Occipital lobe (tissue), 2 donors: ENCODE measurements around the gene ADAM33. TPM values are rescaled to one million over a fixed set of nuclear protein-coding genes. Genes with fewer than 3 reads are reported as not detected.

ENCODE experiments used
- DNase-seq: peaks from one replicate; lab custom pipeline; 2025; lab: John Stamatoyannopoulos, UW
- total RNA-seq: library from RNA; depleted of rRNA; stranded (reverse); fragments of >200 nt; gene quantifications from one replicate; pipeline ENCODE4 v1.2.3, GENCODE V29; 2014

The ADAM33 gene, protein sequence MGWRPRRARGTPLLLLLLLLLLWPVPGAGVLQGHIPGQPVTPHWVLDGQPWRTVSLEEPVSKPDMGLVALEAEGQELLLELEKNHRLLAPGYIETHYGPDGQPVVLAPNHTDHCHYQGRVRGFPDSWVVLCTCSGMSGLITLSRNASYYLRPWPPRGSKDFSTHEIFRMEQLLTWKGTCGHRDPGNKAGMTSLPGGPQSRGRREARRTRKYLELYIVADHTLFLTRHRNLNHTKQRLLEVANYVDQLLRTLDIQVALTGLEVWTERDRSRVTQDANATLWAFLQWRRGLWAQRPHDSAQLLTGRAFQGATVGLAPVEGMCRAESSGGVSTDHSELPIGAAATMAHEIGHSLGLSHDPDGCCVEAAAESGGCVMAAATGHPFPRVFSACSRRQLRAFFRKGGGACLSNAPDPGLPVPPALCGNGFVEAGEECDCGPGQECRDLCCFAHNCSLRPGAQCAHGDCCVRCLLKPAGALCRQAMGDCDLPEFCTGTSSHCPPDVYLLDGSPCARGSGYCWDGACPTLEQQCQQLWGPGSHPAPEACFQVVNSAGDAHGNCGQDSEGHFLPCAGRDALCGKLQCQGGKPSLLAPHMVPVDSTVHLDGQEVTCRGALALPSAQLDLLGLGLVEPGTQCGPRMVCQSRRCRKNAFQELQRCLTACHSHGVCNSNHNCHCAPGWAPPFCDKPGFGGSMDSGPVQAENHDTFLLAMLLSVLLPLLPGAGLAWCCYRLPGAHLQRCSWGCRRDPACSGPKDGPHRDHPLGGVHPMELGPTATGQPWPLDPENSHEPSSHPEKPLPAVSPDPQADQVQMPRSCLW
- 3.6 TPM for total RNA-seq

DNA sequence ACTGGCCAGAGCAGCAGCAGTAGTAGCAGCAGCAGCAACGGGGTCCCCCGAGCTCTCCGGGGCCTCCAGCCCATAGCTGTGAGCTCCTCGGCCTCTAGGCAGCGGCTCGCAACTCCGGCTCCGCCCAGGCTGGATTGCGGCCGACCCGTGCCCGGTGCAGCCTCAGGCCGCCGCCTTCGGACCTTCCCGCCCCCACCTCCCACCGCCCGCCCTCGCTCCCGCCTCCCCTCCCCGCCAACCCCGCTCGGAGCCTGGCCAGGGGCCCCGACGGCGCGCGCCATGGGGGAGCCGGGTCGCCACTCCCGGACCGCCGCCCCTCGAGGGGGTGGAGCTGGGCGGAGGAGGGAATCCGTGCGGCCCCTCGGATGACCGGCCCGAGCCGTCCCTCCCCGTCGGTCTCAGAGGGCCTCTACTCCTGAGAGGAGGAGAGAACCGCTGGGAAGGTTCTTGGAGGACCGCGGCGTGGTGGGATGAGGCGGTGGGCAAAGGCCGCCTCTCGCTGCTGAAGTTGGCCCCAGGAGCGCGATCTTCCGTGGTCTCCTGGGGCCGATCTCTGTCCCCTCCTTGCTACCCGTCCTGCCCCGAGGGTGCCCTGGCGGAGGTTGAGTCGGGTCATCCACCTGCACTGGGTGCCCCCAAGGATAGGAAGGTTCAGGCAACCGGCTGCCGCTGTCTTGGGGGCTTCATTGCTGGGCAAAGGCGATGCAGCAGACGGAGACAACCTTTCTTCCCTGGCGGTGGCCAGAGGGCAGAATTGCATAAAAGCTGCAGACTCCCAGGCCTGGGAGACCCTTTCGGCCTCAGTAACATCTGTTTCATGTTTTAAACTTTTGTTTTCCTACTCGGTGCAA lies at the start of gene ADAM33:
Gene ADAM33, minus strand, starts transcription at position 80 of the 851 bp plus-strand sequence. Its CDS starts 6 bp downstream, at position 74.
- DNase-seq: no peak

DNA sequence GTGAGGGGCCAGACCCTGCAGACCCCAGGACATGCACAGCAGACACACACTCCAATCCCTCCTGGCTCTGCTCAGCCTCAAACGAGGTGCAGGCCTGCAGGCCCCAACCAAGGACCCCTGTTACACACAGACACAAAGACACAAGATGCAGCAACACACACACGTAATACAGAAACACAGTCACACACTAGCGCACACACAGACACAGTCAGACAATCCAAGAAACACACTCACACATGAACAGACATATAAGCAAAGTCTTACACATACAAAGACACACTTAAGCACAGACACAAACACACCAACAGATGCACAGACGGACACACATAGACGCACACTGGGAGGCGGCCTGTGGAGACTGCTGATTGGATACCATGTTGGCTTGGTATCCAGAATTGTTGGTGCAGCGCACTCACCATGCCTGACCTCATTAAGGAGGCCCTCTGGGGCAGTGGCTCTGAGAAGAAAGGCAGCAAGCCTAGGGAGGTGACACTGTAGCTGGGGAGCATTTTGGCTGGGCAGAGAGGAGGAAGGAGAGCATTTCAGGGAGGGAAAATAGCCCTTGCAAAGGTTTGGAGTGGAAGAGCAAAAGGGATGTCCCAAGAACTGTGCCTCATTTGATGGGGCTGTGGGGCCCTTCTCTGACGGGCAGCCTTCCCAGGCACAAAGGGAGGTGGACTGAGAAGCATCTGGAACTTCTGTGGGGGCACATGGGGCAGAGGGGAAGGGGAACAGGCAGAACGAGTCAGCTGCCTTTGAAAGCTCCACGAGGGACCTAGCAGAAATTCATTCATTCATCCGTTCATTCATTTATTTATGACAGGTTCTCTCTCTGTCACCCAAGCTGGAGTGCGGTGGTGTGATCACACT lies 49.2 kb upstream of the ADAM33 start:
- DNase-seq: no peak

DNA sequence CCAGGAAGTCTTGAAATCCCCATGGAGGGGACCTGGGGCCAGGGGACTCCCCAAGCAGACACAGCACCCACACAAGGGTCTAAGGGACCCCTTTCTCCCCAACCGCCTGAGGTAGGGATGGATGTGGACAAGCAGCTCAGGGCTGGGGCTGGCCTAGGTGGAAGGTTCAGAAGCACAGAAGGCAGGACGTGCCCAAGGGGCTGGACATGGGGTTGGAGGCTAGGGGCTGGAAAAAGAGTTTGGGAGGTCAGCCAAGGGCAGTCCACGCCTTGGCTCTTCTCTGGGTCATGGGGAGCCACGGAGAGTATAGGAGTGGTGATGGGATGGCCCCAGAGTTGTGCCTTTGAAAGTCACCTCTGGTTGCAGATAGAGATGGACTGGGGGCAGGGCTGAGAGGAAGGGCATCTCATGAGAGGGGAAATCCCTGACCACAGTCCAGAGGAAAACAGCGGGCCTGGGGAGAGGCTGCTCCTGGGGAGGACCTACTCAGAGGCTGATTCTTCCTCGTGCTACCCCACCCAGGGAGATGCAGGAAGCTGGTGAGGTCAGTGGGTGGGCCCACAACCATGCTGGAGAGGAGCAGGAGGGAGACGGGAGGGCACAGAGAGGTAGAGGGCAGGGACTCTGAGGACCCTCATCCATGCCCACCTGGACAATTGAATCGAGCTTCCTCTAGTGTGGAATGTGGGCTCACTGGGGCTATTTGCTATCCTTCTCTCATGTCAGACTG lies 48.2 kb upstream of the ADAM33 start:
- DNase-seq: no peak

DNA sequence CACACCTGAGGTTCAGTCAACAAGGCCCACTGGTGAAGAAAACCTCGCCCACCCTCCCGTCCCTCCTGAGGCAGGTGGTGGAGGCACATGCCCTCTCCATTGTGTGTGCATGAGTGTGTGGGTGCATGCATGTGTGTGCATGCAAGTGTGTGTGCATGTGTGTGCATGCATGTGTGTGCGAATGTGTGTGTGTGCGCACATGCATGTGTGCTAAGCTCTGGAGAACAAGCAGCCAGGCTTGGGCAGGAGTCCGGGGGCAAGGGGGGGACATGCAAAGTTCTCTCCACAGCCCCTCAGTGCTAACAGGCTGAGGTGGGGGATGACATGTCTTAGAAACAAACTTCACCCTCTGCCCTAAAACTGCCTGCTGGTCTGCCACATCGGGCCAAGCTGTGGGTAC lies 47.6 kb upstream of the ADAM33 start:
- DNase-seq: no peak

DNA sequence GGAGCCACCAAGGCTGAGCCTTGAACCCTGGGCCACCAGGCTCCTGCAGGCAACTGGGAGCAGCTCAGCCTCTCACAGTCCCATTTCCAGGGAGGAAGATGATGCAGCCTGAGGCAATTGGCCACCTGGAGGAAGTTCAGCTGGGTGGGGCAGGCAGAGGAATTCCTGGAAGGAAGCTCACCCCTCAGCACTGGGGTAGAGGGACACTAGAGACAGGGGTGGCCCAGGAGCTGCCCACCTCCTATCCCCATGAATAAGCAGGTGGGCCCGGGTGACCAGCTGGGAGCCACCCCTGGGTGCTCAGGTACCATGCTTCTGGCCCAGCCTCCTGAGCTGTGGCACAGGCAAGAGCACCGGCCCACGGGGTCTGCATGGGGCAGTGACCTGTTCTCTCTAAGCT lies 47.1 kb upstream of the ADAM33 start:
- no peak for DNase-seq

DNA sequence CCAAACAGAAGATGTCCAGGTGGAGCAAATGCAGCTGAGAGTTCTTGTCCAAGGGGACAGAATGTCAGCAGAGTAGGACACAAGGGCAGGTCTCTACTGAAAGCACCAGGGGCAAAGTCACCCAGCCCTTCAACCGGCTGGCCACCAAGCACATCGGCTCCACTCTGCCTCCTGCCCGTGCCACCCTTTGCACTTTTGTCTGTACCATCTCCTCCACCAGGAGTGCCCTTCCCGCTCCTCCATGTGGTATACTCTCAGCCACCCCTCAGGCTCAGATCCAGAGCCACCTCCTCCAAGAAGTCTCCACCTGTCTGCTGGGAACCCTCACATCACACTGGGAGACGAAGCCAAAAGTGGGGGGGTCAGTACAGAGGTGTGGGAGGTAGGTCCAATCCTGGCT lies 46.5 kb upstream of the ADAM33 start:
- DNase-seq: no peak

DNA sequence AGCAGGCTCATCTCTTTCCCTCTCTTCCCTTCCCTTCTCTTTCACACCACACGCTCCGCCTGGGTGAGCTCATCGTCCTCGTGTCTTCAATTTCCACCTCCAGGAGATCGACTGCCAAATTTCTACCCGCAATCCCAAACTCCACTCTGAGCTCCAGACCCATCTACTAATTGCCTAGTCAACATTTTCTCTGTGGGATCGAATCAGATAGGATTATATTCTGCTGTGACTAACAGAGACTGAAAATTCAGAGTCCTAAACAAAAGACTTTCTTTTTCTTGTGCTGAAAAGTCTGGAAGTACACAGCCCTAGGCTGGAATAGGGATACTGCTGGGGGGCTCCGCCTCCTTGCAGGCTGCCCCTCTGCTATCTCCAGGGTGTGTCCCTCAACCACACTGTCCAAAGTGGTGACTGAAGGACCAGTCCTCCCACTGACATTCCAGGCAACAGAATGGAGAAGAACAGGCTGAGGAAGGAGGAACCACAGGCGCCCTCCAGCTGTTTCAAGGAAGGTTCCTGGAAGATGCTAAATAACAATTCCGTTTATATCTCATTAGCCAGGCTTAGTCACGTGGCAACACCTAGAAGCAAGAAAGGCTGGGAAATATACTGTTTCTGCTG lies 45.7 kb upstream of the ADAM33 start:
- DNase-seq: peak; percentile 23

DNA sequence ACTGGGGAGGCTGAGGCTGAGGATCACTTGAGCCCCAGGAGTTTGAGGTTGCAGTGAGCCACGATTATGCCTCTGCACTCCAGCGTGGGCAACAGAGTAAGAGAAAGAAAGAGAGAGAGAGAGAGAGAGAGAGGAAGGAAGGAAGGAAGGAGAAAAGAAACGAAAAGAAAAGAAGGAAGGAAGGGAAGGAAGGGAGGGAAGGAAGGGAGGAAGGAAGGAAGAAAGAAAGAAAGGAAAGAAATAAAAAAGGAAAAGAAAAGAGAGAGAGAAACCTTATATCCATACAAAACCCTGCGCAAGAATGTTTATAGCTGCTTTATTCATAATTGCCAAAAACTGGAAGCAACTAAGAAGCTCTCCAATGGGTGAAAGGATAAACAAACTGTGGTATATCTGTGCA lies 42.5 kb upstream of the ADAM33 start:
- no peak for DNase-seq

DNA sequence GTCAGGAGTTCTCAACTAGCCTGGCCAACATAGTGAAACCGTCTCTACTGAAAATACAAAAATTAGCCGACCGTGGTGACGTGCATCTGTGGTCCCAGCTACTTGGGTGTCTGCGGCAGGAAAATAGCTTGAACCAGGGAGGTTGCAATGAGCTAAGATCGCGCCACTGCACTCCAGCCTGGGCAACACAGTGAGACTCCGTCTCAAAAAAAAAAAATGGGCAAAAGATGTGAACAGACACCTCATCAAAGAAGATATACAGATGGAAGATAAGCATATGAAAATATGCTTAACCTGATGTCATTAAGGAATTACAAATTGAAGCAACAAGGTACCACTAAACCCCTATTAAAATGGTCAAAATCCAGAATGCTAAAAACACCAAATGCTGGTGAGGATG lies 41.5 kb upstream of the ADAM33 start:
- no peak for DNase-seq

DNA sequence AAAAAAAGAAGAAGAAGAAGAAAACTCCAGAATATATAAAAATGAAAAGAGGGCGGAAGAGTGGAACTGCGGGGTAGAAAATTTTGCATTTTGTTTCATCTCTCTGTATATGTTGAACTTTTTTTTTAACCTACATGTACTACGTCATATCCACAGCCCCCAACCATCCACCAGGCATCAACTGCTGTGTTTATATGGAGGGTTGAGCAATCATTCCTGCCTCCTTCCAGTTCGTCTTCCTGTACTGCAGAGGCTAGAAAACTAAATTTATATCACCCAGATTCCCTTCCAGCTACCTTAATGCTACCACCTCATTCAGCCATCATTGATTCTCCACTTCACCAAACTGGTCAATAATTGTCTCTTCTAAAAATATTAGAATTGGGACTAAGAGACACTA lies 40.1 kb upstream of the ADAM33 start:
- no peak for DNase-seq

DNA sequence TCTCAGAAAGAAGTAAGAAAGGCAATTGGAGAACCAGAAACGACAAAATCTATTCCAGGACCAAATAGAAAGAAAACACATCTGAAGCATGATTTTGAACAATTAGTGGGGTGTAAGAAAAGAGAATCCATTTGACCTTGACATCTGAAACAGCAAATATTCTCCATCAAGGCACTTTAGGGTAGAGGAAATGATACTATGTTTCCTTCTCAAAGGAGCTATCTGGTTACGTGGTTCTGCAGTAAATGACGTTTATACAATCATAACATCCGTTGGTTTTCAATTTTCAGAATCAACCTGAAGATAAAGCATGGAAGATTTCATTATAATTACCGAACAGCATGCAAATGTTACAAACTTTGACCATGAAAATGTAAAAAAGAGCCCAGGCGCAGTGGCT lies 38.8 kb upstream of the ADAM33 start:
- DNase-seq: no peak

DNA sequence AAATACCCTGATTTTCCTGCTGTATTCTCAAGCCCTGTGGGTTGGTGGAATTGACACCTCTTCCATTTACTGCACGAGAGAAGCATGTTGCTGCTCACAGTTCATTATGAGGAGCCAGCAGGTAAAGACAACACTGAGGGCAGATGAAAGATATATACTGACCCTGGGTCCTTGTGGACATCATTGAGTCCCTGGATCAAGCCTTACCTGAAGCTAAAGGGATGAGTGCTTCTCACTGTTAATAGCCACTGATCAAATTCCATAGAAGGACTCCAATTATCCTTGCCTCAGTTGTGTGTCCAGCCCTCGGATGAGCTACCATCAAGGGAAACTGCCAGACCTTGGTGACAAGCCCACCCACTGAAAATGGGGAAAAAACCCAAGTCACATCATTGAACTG lies 38.3 kb upstream of the ADAM33 start:
- no peak for DNase-seq

DNA sequence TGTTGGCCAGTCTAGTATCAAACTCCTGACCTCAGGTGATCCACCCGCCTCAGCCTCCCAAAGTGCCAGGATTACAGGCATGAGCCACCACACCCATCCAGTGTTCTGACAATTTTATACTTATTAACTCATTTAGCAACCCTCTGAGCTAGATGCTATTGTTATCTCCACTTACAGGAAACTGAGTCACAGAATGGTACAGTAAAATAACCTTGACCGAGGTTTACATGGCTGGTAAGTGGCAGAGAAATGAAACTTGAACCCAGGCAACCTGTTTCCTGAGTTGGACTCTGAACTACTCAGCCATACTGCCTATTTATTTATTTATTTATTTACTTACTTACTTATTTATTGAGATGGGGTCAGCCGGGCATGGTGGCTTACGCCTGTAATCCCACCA lies 37.2 kb upstream of the ADAM33 start:
- DNase-seq: no peak

DNA sequence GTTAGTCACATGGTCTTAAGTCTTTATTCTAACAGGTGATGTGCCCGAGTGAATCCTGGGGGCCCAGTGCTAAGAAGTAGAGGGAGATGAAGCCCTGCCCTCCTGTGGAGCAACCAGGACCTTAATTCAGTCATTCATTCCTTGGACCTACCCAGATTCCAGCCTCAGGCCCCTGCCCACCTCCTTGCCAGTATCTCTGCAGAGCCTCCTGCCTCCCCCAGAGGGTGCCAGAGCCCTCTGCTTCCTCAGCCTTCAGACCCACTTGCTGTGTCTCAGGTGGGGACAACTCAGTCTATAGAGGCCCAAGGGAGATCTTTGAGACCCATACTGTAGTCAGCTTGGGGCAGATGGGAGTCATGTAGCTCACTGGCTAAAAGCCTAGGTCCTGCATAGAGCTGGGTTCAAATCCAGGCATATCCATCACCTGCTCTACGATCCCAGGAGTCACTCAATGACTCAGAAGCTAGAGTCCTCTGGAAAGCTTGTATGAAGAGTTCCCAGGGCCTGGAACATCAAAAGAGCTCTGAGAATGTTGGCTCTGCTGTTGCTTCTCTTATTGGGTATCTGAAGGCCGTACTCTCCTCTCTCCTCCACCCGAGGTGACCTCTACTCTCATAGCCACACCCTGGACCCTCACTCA lies 34.5 kb upstream of the ADAM33 start:
- DNase-seq: no peak

DNA sequence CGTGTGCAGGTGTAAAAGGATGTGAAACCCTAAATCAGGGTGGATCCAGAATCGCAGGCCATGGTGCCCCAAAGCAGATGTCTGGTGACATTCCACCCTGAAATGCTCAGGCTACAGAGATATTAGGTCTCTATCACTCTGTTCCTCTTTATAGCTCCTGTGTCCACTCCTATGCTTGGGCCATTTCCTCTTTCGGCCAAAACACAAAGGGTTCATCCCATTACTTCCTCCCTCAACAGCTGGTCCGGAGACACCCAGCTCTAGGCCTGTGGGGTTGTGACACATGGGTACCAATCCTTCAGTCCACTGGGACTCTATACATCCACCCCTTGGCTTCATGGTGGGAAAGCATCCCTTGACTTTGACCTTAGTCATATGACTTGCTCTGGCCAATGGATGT lies 32.3 kb upstream of the ADAM33 start:
- DNase-seq: no peak

DNA sequence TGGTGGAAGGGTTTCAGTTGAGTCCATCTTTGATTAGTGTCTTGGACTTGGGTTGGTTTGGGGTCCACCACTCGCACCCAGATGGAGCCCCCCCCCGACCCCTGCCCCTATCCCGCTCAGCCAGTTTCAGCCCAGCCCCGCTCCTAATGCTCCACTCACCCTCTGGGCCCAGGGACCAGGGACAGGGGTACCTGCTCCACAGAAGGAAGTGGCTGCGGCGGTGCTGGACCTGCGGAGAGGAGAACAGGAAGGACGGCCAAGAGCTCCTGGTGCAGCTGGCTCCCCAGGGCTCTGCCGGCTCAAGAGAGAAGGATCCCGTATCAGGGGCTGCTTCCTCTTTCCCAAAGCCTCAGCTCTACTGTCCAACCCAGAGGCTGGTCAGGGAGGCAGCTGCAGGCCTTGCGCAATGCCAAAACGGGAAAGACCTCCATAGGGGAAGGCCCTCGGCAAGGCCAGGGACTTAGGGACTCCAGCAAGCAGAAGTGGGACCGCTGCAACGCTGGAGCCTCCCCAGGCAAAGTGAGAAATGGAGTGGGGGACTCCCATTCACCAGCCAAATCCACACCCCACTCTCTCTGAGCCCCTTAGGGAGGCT lies 30.6 kb upstream of the ADAM33 start, which contains the start of gene SIGLEC1:
Gene SIGLEC1, minus strand, starts transcription at position 322 of the 595 bp plus-strand sequence. CDS start 5,472 bp downstream, outside the sequence.
- DNase-seq: peak; percentile 14

DNA sequence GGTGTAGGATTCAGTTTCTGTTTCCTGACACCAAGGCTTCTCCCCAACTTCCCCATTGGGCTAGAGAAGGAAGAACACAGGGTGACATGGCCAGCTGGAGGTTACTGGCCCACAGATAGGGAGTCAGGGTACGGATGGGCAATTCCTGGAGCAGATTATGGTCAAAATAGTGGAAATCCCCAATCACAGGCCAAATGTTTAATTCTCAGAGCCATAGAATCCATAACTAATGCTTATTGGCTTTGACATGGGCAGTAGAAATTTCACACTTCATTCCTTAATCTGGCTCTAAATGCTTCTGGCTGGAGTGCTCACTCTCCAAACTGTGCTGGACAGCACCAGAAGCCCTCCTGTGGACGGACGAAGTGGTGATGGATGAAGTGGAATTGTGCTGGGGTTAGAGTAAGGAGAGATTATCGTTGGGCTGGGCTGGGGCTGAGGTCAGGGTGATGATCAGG lies 29.7 kb upstream of the ADAM33 start:
- no peak for DNase-seq

DNA sequence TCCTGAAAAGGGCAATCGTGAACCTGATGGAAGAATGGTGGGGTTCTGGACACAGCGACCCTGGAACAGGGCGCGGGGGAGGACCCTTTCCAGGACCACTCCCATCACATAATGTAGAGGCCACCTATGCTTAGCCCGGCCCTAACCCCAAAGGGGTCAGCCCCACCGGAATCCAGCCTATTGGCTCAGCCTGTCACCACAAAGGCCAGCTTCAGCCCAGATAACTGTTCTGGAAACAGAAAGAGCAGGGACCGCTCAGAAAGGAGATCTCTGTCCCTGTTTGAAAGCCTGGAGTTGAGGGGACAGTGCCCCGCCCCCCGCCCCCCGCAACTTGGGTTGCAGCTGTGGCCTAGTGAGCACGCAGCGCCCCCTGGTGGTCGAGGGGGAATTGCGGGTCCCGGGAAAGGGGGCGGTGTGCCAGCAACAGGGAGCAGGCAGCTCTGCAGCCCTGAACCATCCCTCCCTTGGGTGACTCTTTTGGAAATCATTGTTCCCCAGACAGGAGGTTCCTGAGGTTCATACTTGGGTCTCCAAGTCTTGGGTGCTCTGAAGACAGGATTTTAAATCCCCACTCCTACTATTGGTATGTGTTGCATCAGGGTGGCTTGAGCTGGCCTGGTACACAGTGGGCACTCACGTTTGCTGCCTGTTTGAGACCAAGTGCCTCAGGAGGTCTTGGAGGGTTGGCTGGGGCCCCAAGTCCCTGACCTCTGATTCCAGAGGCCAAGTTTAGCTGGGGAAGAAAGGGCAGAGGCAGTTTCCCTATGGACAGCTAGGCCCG lies 29.1 kb upstream of the ADAM33 start:
- peak; percentile 37 for DNase-seq
